CD8-positive, alpha-beta memory T cell (primary cell): ENCODE measurements around the gene SDCCAG8. TPM values are rescaled to one million over a fixed set of nuclear protein-coding genes. Genes with fewer than 3 reads are reported as not detected.

Experiments
- CTCF ChIA-PET: fragments of 350-600 bp; sonication (Branson Sonifier 250); formaldehyde crosslinking; loops from one replicate; lab custom pipeline; 2021; ENCODE audit warnings: antibody characterized with exemption; lab: Charles Lee
- POLR2A ChIA-PET: fragments of 350-600 bp; sonication (Branson Sonifier 250); formaldehyde crosslinking; loops from one replicate; lab custom pipeline; 2021; ENCODE audit warnings: antibody characterized with exemption; lab: Charles Lee
- DNase-seq, 5 donors: peaks; one replicate each; pipeline versions ENCODE4 v3.0.0 to v3.0.0-alpha.2; 2020 to 2022; ENCODE audit warnings: mixed read lengths in 1 of 5
- H3K27ac ChIP-seq: one replicate; pipeline ENCODE4 v1.7.0; 2013; ENCODE audit warnings: low read depth, mild to moderate bottlenecking, low read length, moderate library complexity
- H3K27me3 ChIP-seq: 2 replicates; pipeline ENCODE4 v1.7.0; 2013; ENCODE audit warnings: low read length, mild to moderate bottlenecking; ENCODE audit not compliant: insufficient read depth, poor library complexity, severe bottlenecking
- H3K36me3 ChIP-seq: 2 replicates; pipeline ENCODE4 v1.7.0; 2013; ENCODE audit warnings: mild to moderate bottlenecking, low read length, moderate library complexity; ENCODE audit not compliant: insufficient read depth
- H3K4me1 ChIP-seq: 2 replicates; pipeline ENCODE4 v1.7.0; 2013; ENCODE audit warnings: mild to moderate bottlenecking, low read length, moderate library complexity; ENCODE audit not compliant: insufficient read depth
- H3K4me3 ChIP-seq: 2 replicates; pipeline ENCODE4 v1.7.0; 2013; ENCODE audit warnings: mild to moderate bottlenecking, low read length
- H3K9me3 ChIP-seq: 2 replicates; pipeline ENCODE4 v1.7.0; 2013; ENCODE audit warnings: mild to moderate bottlenecking, low read length
- H3K27ac Mint-ChIP-seq, 8 donors: one replicate each; pipeline ENCODE4 v1.8.0; 2020 to 2021; ENCODE audit warnings: mixed read lengths in 8 of 8, mild to moderate bottlenecking in 6 of 8, inconsistent platforms in 3 of 8, moderate library complexity in 3 of 8
- H3K27me3 Mint-ChIP-seq, 2 donors: one replicate each; pipeline ENCODE4 v1.8.0; 2020 to 2021; ENCODE audit warnings: mixed read lengths in 2 of 2, mild to moderate bottlenecking in 1 of 2, moderate library complexity in 1 of 2
- H3K36me3 Mint-ChIP-seq, 3 donors: one replicate each; pipeline ENCODE4 v1.8.0; 2020 to 2021; ENCODE audit warnings: mixed read lengths in 3 of 3, inconsistent platforms in 1 of 3, mild to moderate bottlenecking in 1 of 3
- H3K4me1 Mint-ChIP-seq, 3 donors: one replicate each; pipeline ENCODE4 v1.8.0; 2020 to 2021; ENCODE audit warnings: mixed read lengths in 3 of 3, inconsistent platforms in 1 of 3, mild to moderate bottlenecking in 1 of 3
- H3K4me3 Mint-ChIP-seq, 7 donors: one replicate each; pipeline ENCODE4 v1.8.0; 2020 to 2021; ENCODE audit warnings: mixed read lengths in 7 of 7, mild to moderate bottlenecking in 6 of 7, moderate library complexity in 4 of 7, inconsistent platforms in 2 of 7
- H3K9me3 Mint-ChIP-seq, 5 donors: one replicate each; pipeline ENCODE4 v1.8.0; 2020 to 2022; ENCODE audit warnings: mixed read lengths in 5 of 5, mild to moderate bottlenecking in 3 of 5, moderate library complexity in 2 of 5, inconsistent platforms in 1 of 5
- polyA plus RNA-seq: library from polyadenylated mRNA; unstranded; fragments of 300-500 nt; fragmentation: Illumina TruSeq; gene quantifications from one replicate; pipeline ENCODE4 v1.2.3, GENCODE V29; 2021
- total RNA-seq, 2 experiments: library from RNA; stranded (reverse); gene quantifications; one replicate each; pipeline ENCODE4 v1.2.3, GENCODE V29; 2021

Gene SDCCAG8
- total and polyA plus RNA-seq, 3 experiments from 2014 or later: 17.8 to 22.3 (median 18.3) TPM

DNA sequence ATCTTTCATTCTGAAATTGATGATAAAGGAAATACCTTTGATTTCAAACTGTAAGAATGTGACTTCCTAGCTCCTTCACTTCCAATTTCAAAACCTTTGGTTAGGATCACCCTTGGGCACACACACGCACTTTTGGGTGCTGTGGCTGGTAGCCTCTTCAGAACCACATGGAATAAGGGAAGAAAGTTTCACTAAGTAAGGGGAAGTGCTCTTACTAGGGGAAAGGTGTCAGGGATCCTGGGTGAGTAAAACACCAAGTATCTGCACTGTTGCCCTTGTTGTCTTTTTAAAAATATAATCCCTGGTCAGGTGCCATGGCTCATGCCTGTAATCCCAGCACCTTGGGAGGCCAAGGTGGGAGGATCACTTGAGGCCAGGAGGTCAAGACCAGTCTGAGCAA is 132.4 kb downstream of the SDCCAG8 start:
- no peaks in the 10 kb centered on the region for H3K9me3 Mint-ChIP-seq
- peaks cover 0 to 18% (median 13%) of the 10 kb centered on the region in 3 donors for H3K36me3 Mint-ChIP-seq
- H3K4me3 Mint-ChIP-seq: no peak overlapping the region
- no peaks in the 10 kb centered on the region for H3K36me3 ChIP-seq
- CTCF ChIA-PET: no interaction called here
- H3K4me1 Mint-ChIP-seq: no peaks in the 10 kb centered on the region
- H3K4me1 ChIP-seq: no peaks in the 10 kb centered on the region
- DNase-seq: no peak
- no peaks in the 10 kb centered on the region for H3K27me3 Mint-ChIP-seq
- POLR2A ChIA-PET: no interaction called here
- H3K27ac ChIP-seq: no peak overlapping the region
- no peak overlapping the region for H3K27ac Mint-ChIP-seq
- no peaks in the 10 kb centered on the region for H3K9me3 ChIP-seq
- no peak overlapping the region for H3K4me3 ChIP-seq
- no peaks in the 10 kb centered on the region for H3K27me3 ChIP-seq

DNA sequence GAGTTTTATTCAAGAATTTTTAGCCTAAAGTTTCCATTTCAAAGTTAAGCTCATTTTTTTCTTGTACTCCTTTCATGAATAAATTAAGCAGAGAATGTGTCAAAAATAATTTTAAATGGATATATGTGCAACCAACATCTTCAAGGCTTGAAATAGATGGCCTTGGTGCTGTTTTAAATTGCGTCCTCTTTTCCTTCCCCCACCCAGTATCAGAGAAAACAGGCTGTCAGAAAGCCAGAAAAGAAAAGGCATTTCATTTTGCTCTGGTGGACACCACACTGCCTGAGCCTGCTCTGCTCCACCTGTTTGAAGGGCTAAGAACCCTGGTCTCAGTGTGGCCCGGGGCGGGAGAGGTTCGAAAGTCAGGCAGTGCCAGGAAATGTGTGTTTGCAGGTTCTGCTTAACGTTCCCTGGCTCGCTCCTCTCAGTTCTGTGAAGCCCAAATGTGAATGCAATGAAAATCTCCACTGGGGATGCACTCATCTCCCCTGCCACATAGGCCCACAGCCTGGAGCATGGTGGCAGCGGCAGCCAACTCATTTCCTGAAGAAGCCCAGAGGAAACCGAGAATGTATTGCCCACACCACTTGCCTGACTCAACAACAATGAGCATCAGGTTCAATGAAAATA is 134.4 kb downstream of the SDCCAG8 start:
- DNase-seq: no peak
- no peaks in the 10 kb centered on the region for H3K9me3 ChIP-seq
- ChIA-PET POLR2A (no interaction called here), CTCF (interaction anchor here (1.1 kb wide), 1 partner anchor 10 kb away, joined by 5 read pairs; no protein-coding TSS in a partner anchor)
- H3K27ac Mint-ChIP-seq: peak overlapping the region in 2 of 8 donors; percentile 27 to 54
- peaks cover 0 to 8% (median 8%) of the 10 kb centered on the region in 3 donors for H3K36me3 Mint-ChIP-seq
- H3K27me3 Mint-ChIP-seq: no peaks in the 10 kb centered on the region
- no peaks in the 10 kb centered on the region for H3K4me1 ChIP-seq
- no peaks in the 10 kb centered on the region for H3K27me3 ChIP-seq
- no peaks in the 10 kb centered on the region for H3K9me3 Mint-ChIP-seq
- no peak overlapping the region for H3K27ac ChIP-seq
- H3K36me3 ChIP-seq: no peaks in the 10 kb centered on the region
- no peaks in the 10 kb centered on the region for H3K4me1 Mint-ChIP-seq
- no peak overlapping the region for H3K4me3 Mint-ChIP-seq
- H3K4me3 ChIP-seq: no peak overlapping the region

DNA sequence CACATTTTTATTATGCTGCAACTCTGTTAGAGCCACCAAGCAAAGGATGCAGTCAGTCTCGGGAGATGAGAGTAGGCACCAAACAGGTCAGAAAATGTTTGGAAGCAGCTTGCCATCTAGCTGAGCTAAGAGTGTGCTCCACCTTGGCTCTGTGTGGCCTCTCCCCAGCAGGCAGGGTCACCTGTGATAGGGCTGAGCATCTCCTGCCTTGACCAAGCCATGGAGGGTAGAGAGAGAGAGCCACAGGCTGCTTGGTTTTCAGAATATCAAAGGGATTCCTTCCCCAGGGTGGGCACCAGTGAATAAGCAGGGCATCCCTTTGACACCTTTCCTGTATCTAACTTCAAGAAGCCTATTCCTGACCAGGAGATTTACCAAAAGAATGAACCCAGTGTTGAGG is 135.5 kb downstream of the SDCCAG8 start:
- no peak overlapping the region for H3K27ac ChIP-seq
- DNase-seq: no peak
- no peaks in the 10 kb centered on the region for H3K36me3 ChIP-seq
- no peaks in the 10 kb centered on the region for H3K9me3 Mint-ChIP-seq
- H3K9me3 ChIP-seq: no peaks in the 10 kb centered on the region
- POLR2A ChIA-PET: no interaction called here
- H3K27ac Mint-ChIP-seq: peak overlapping the region in 1 of 8 donors; percentile 0
- no peaks in the 10 kb centered on the region for H3K4me1 ChIP-seq
- H3K4me1 Mint-ChIP-seq: no peaks in the 10 kb centered on the region
- CTCF ChIA-PET: no interaction called here
- H3K27me3 ChIP-seq: no peaks in the 10 kb centered on the region
- no peaks in the 10 kb centered on the region for H3K27me3 Mint-ChIP-seq
- H3K36me3 Mint-ChIP-seq: peaks cover 0 to 9% (median 8%) of the 10 kb centered on the region in 3 donors
- no peak overlapping the region for H3K4me3 ChIP-seq
- H3K4me3 Mint-ChIP-seq: no peak overlapping the region

DNA sequence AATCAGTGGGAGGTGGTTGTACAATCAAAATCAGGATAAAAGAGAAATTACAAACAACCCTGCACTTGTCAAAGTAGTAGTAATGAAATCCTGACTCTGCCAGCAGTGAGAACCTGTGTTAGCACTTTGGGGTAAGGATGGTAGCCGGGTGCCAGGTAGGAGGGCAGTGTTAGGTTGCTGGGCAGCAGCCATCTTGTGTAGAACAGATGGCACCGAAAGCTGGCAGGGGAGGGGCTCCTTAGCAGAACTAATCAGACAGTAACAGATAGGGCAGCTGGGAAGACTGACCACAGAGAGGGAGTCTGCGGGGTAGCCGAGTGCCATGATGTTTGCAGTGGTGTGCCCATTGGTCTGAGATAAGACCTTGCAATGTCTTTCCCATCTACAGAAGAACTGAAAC is 137.3 kb downstream of the SDCCAG8 start:
- no peaks in the 10 kb centered on the region for H3K4me1 Mint-ChIP-seq
- no peaks in the 10 kb centered on the region for H3K9me3 Mint-ChIP-seq
- peaks cover 5 to 15% (median 9%) of the 10 kb centered on the region in 3 donors for H3K36me3 Mint-ChIP-seq
- DNase-seq: no peak
- ChIA-PET CTCF (no interaction called here), POLR2A (no interaction called here)
- Histone ChIP-seq H3K4me1 (no peaks in the 10 kb centered on the region), H3K27ac (no peak overlapping the region), H3K27me3 (no peaks in the 10 kb centered on the region), H3K9me3 (no peaks in the 10 kb centered on the region), H3K4me3 (no peak overlapping the region), H3K36me3 (no peaks in the 10 kb centered on the region)
- no peak overlapping the region for H3K4me3 Mint-ChIP-seq
- H3K27me3 Mint-ChIP-seq: no peaks in the 10 kb centered on the region
- no peak overlapping the region for H3K27ac Mint-ChIP-seq

- Histone ChIP-seq H3K27me3 (no peaks in the 10 kb centered on the region), H3K9me3 (no peaks in the 10 kb centered on the region), H3K27ac (no peak overlapping the region), H3K4me3 (no peak overlapping the region), H3K4me1 (no peaks in the 10 kb centered on the region), H3K36me3 (no peaks in the 10 kb centered on the region)
- CTCF ChIA-PET: no interaction called here
- Mint-ChIP-seq H3K36me3 (peaks cover 5 to 15% (median 9%) of the 10 kb centered on the region in 3 donors), H3K9me3 (no peaks in the 10 kb centered on the region), H3K27me3 (no peaks in the 10 kb centered on the region), H3K4me1 (no peaks in the 10 kb centered on the region), H3K4me3 (no peak overlapping the region), H3K27ac (peak overlapping the region in 1 of 8 donors; percentile 15)
- no peak for DNase-seq
- POLR2A ChIA-PET: no interaction called here
Observed at GRCh38 chr1:243394066-243394465, 138.2 kb downstream of the SDCCAG8 start.

- Histone ChIP-seq H3K27ac (no peak overlapping the region), H3K9me3 (no peaks in the 10 kb centered on the region), H3K4me1 (no peaks in the 10 kb centered on the region), H3K36me3 (no peaks in the 10 kb centered on the region), H3K4me3 (no peak overlapping the region), H3K27me3 (no peaks in the 10 kb centered on the region)
- H3K4me3 Mint-ChIP-seq: no peak overlapping the region
- no peak for DNase-seq
- CTCF ChIA-PET: no interaction called here
- no peaks in the 10 kb centered on the region for H3K9me3 Mint-ChIP-seq
- H3K27me3 Mint-ChIP-seq: no peaks in the 10 kb centered on the region
- POLR2A ChIA-PET: no interaction called here
- H3K4me1 Mint-ChIP-seq: no peaks in the 10 kb centered on the region
- peaks cover 5 to 15% (median 9%) of the 10 kb centered on the region in 3 donors for H3K36me3 Mint-ChIP-seq
- no peak overlapping the region for H3K27ac Mint-ChIP-seq
Observed at GRCh38 chr1:243394601-243395464, 139.0 kb downstream of the SDCCAG8 start.

- DNase-seq: no peak
- H3K36me3 Mint-ChIP-seq: peaks cover 8 to 15% (median 8%) of the 10 kb centered on the region in 3 donors
- CTCF ChIA-PET: no interaction called here
- H3K4me3 Mint-ChIP-seq: no peak overlapping the region
- Histone ChIP-seq H3K9me3 (no peaks in the 10 kb centered on the region), H3K27ac (no peak overlapping the region), H3K27me3 (no peaks in the 10 kb centered on the region), H3K4me1 (no peaks in the 10 kb centered on the region), H3K4me3 (no peak overlapping the region), H3K36me3 (no peaks in the 10 kb centered on the region)
- H3K27me3 Mint-ChIP-seq: no peaks in the 10 kb centered on the region
- POLR2A ChIA-PET: no interaction called here
- no peak overlapping the region for H3K27ac Mint-ChIP-seq
- H3K4me1 Mint-ChIP-seq: no peaks in the 10 kb centered on the region
- no peaks in the 10 kb centered on the region for H3K9me3 Mint-ChIP-seq
Observed at GRCh38 chr1:243396424-243396823, 140.6 kb downstream of the SDCCAG8 start.

DNA sequence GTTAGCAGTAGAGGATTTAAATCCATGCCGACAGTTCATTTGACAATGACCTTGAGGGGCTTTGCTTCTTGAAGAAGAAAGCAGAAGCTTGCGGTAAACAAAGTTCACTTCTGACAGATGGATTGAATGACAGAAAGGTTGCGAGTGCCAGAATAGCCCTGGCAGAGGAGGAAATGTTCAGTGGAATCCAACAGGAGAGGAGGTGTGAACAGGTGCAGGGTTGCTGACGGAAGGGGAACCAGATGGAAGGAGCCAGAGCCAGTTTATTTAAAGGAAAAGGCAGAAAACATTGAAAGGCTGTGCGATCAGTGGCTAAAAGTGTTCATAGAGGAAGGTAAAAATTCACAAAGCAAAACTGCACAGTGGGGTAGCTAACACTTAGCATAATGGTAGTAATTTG is 141.0 kb downstream of the SDCCAG8 start:
- POLR2A ChIA-PET: no interaction called here
- Mint-ChIP-seq H3K27ac (no peak overlapping the region), H3K4me1 (no peaks in the 10 kb centered on the region)

More for the DNA sequence above, 141.0 kb downstream of the SDCCAG8 start:
- H3K4me1 ChIP-seq: no peaks in the 10 kb centered on the region
- H3K4me3 ChIP-seq: no peak overlapping the region
- H3K36me3 ChIP-seq: no peaks in the 10 kb centered on the region
- no peaks in the 10 kb centered on the region for H3K9me3 ChIP-seq
- DNase-seq: no peak
- no peaks in the 10 kb centered on the region for H3K27me3 ChIP-seq
- H3K36me3 Mint-ChIP-seq: peaks cover 8 to 15% (median 8%) of the 10 kb centered on the region in 3 donors
- no peaks in the 10 kb centered on the region for H3K27me3 Mint-ChIP-seq
- H3K9me3 Mint-ChIP-seq: no peaks in the 10 kb centered on the region
- CTCF ChIA-PET: no interaction called here
- no peak overlapping the region for H3K4me3 Mint-ChIP-seq
- H3K27ac ChIP-seq: no peak overlapping the region
